IMR-90 (cell line): ENCODE results near the gene DNASE2B. TPM values are rescaled to one million over a fixed set of nuclear protein-coding genes. Genes with fewer than 3 reads are reported as not detected.

Experiments used
- ATAC-seq: fragments of 200-7000 bp; cut with Tn5 transposase; 2 replicates; pipeline ENCODE4 v1.9.1; 2020; ENCODE audit warnings: low read depth, mild to moderate bottlenecking, moderate library complexity
- BruUV-seq: library from RNA; stranded (reverse); fragments of 400-500 nt; replicated peaks from 2 replicates; lab custom pipeline; 2021; lab: Mats Ljungman, UMichigan
- CTCF ChIA-PET: fragments of 300-600 bp; formaldehyde crosslinking; extraction: SDS; loops from one replicate; lab custom pipeline; 2021; ENCODE audit warnings: antibody characterized with exemption; lab: Yijun Ruan, JAX
- POLR2A ChIA-PET: fragments of 300-600 bp; sonication (Branson Sonifier 250); formaldehyde crosslinking; loops from one replicate; lab custom pipeline; 2022; ENCODE audit warnings: antibody characterized with exemption; ENCODE audit not compliant: unreplicated experiment; lab: Charles Lee
- DNase-seq: peaks from one replicate; pipeline ENCODE4 v3.0.0; 2013
- H2AFZ ChIP-seq: replicated peaks from 2 replicates; pipeline ENCODE3; 2013; ENCODE audit warnings: low read length, mild to moderate bottlenecking; ENCODE audit not compliant: poor library complexity
- H2AK5ac ChIP-seq: 2 replicates; pipeline ENCODE4 v1.6.1; 2013; ENCODE audit warnings: low read depth, low read length, inconsistent platforms
- H2AK9ac ChIP-seq: replicated peaks from 2 replicates; pipeline ENCODE3; 2013; ENCODE audit warnings: mild to moderate bottlenecking, low read depth, low read length, moderate library complexity; ENCODE audit not compliant: poor library complexity
- H2BK120ac ChIP-seq: 2 replicates; pipeline ENCODE4 v1.6.1; 2013; ENCODE audit warnings: low read depth, low read length, inconsistent platforms
- H2BK15ac ChIP-seq: 3 replicates; pipeline ENCODE4 v1.6.1; 2013; ENCODE audit warnings: low read depth, low read length, inconsistent platforms
- H2BK20ac ChIP-seq: 2 replicates; pipeline ENCODE4 v1.6.1; 2013; ENCODE audit warnings: low read depth, mild to moderate bottlenecking, inconsistent platforms, low read length, moderate library complexity
- H2BK5ac ChIP-seq: 2 replicates; pipeline ENCODE4 v1.6.1; 2013; ENCODE audit warnings: mild to moderate bottlenecking, low read depth, low read length, inconsistent platforms; ENCODE audit not compliant: poor library complexity, severe bottlenecking
- H3K14ac ChIP-seq: replicated peaks from 2 replicates; pipeline ENCODE4 v1.6.1; 2013; ENCODE audit warnings: low read depth, low read length, inconsistent platforms
- H3K18ac ChIP-seq: 2 replicates; pipeline ENCODE4 v1.6.1; 2013; ENCODE audit warnings: low read depth, low read length, control low read depth
- H3K23ac ChIP-seq: 2 replicates; pipeline ENCODE4 v1.6.1; 2013; ENCODE audit warnings: low read depth, low read length, inconsistent platforms
- H3K27ac ChIP-seq: 2 replicates; pipeline ENCODE4 v1.5.1; 2013; ENCODE audit warnings: mild to moderate bottlenecking, control low read depth, low read length; ENCODE audit not compliant: insufficient read depth
- H3K27me3 ChIP-seq: 2 replicates; pipeline ENCODE4 v1.6.1; 2013; ENCODE audit warnings: low read length; ENCODE audit not compliant: control insufficient read depth, insufficient read depth
- H3K36me3 ChIP-seq: 2 replicates; pipeline ENCODE4 v1.6.1; 2013; ENCODE audit warnings: low read length, mixed read lengths; ENCODE audit not compliant: control insufficient read depth, insufficient read depth
- H3K4ac ChIP-seq: 2 replicates; pipeline ENCODE4 v1.6.1; 2013; ENCODE audit warnings: low read depth, low read length, inconsistent platforms
- H3K4me1 ChIP-seq: 2 replicates; pipeline ENCODE4 v1.6.1; 2013; ENCODE audit warnings: low read length, mixed read lengths; ENCODE audit not compliant: control insufficient read depth, insufficient read depth
- H3K4me2 ChIP-seq: 2 replicates; pipeline ENCODE4 v1.6.1; 2013; ENCODE audit warnings: low read depth, mild to moderate bottlenecking, control low read depth, low read length, moderate library complexity
- H3K4me3 ChIP-seq: 2 replicates; pipeline ENCODE4 v1.5.1; 2013; ENCODE audit warnings: low read depth, mild to moderate bottlenecking, control low read depth, low read length, moderate library complexity; ENCODE audit not compliant: insufficient read depth
- H3K56ac ChIP-seq: 2 replicates; pipeline ENCODE4 v1.6.1; 2013; ENCODE audit warnings: low read length, inconsistent platforms; ENCODE audit not compliant: insufficient read depth; ENCODE audit errors: extremely low read depth
- H3K79me1 ChIP-seq, 2 experiments: 2 replicates each; pipeline ENCODE4 v1.6.1; 2013; ENCODE audit warnings: low read length in 2 of 2, inconsistent platforms in 1 of 2, low read depth in 1 of 2
- H3K9ac ChIP-seq: 2 replicates; pipeline ENCODE4 v1.6.1; 2013; ENCODE audit warnings: low read depth, low read length, control low read depth
- H3K9me1 ChIP-seq: 2 replicates; pipeline ENCODE4 v1.6.1; 2013; ENCODE audit warnings: low read length, inconsistent platforms; ENCODE audit not compliant: insufficient read depth
- H3K9me3 ChIP-seq: 2 replicates; pipeline ENCODE4 v1.6.1; 2013; ENCODE audit warnings: low read length; ENCODE audit not compliant: control insufficient read depth, insufficient read depth
- H4K20me1 ChIP-seq: 2 replicates; pipeline ENCODE4 v1.6.1; 2013; ENCODE audit warnings: low read length, inconsistent platforms; ENCODE audit not compliant: insufficient read depth
- H4K5ac ChIP-seq: 2 replicates; pipeline ENCODE4 v1.6.1; 2013; ENCODE audit warnings: mild to moderate bottlenecking, low read depth, low read length, control low read depth
- H4K8ac ChIP-seq, 2 experiments: 2 replicates each; pipeline ENCODE4 v1.6.1; 2013; ENCODE audit warnings: low read depth in 2 of 2, low read length in 2 of 2, control low read depth in 1 of 2, inconsistent platforms in 1 of 2
- H4K91ac ChIP-seq: 2 replicates; pipeline ENCODE4 v1.6.1; 2013; ENCODE audit warnings: low read depth, low read length, inconsistent platforms; ENCODE audit not compliant: insufficient read depth
- BHLHE40 ChIP-seq: fragments of 150-350 bp; IDR thresholded peaks from 2 replicates; pipeline ENCODE4 v1.6.1; 2016; ENCODE audit warnings: mild to moderate bottlenecking, low read depth, low read length
- CEBPB ChIP-seq: IDR thresholded peaks from 2 replicates; pipeline ENCODE4 v1.6.1; 2012; ENCODE audit warnings: low read depth, low read length, improper control_type of control experiment
- CTCF ChIP-seq: conservative IDR thresholded peaks from 2 replicates; pipeline ENCODE4 v1.5.1; 2012; ENCODE audit warnings: mild to moderate bottlenecking, low read depth, low read length, improper control_type of control experiment
- ELK1 ChIP-seq: fragments of 150-350 bp; IDR thresholded peaks from 2 replicates; pipeline ENCODE4 v1.6.1; 2016; ENCODE audit warnings: low read depth, mild to moderate bottlenecking, low read length, moderate library complexity, borderline replicate concordance
- MAFK ChIP-seq: IDR thresholded peaks from 2 replicates; pipeline ENCODE4 v1.6.1; 2012; ENCODE audit warnings: low read depth, low read length, improper control_type of control experiment
- POLR2A ChIP-seq: IDR thresholded peaks from 2 replicates; pipeline ENCODE4 v1.6.1; 2012; ENCODE audit warnings: mild to moderate bottlenecking, low read depth, low read length
- RCOR1 ChIP-seq: IDR thresholded peaks from 2 replicates; pipeline ENCODE4 v1.6.1; 2012; ENCODE audit warnings: mild to moderate bottlenecking, low read length, improper control_type of control experiment; ENCODE audit not compliant: insufficient replicate concordance
- SMC3 ChIP-seq: fragments of 150-350 bp; IDR thresholded peaks from 2 replicates; pipeline ENCODE4 v1.6.1; 2016; ENCODE audit warnings: low read depth, mild to moderate bottlenecking, antibody characterized with exemption, low read length, moderate library complexity
- USF2 ChIP-seq: fragments of 150-350 bp; IDR thresholded peaks from 2 replicates; pipeline ENCODE4 v1.6.1; 2017; ENCODE audit warnings: mild to moderate bottlenecking, antibody characterized with exemption, low read length, low read depth
- WGBS, 2 experiments: methylation state at CpG; one replicate each; pipeline versions ENCODE4 v1.1.5 to v1.1.7; 2013; ENCODE audit warnings: missing lambda C conversion rate in 2 of 2; ENCODE audit not compliant: insufficient read length in 1 of 2; ENCODE audit errors: extremely low coverage in 2 of 2; 5-methylcytosine and 5-hydroxymethylcytosine counted together
- dilution Hi-C: fragments of 300-500 bp; cut with HindIII; formaldehyde crosslinking; loops from one replicate; pipeline ENCODE4 v1.14.3; 2018; ENCODE audit warnings: low sequenced_read_pairs; ENCODE audit not compliant: unreplicated experiment
- in situ Hi-C: fragments of 300-500 bp; cut with MboI; formaldehyde crosslinking; loops from 3 replicates; pipeline ENCODE4 v1.14.3; 2019; ENCODE audit warnings: low sequenced_read_pairs, inconsistent platforms, mixed read lengths
- intact Hi-C: fragments of 100-400 bp; cut with micrococcal nuclease; formaldehyde crosslinking; loops from 2 replicates; pipeline ENCODE4 v1.10.0; 2022
- polyA plus RNA-seq, 3 experiments: library from polyadenylated mRNA; depleted of rRNA; stranded (reverse); fragments of >200 nt; gene quantifications; 2 replicates each; pipeline ENCODE4 v1.2.3, GENCODE V29; 2012; ENCODE audit warnings: low replicate concordance in 1 of 3
- total RNA-seq: library from RNA; depleted of rRNA; stranded (reverse); fragments of >200 nt; gene quantifications from 2 replicates; pipeline ENCODE4 v1.2.3, GENCODE V29; 2012

The DNASE2B gene
- total and polyA plus RNA-seq, 2 of the 4 experiments (the other 2 are of a cell fraction), result not detected

- Histone ChIP-seq H3K56ac (no peak overlapping the region), H2BK5ac (no peak overlapping the region), H2AK5ac (no peak overlapping the region), H3K9me3 (no peaks in the 10 kb centered on the region), H3K36me3 (no peaks in the 10 kb centered on the region), H3K14ac (no peak overlapping the region), H4K91ac (no peak overlapping the region), H4K5ac (no peak overlapping the region), H2AK9ac (no peak overlapping the region), H3K18ac (no peak overlapping the region), H4K8ac (no peak overlapping the region), H3K9ac (no peak overlapping the region), H3K4me2 (no peak overlapping the region), H3K79me1 (no peaks in the 10 kb centered on the region), H2BK15ac (no peak overlapping the region), H2BK120ac (no peak overlapping the region), H3K27ac (no peak overlapping the region), H3K4ac (no peak overlapping the region), H2BK20ac (no peak overlapping the region), H4K20me1 (no peaks in the 10 kb centered on the region), H3K27me3 (peaks cover 8% of the 10 kb centered on the region), H3K23ac (no peak overlapping the region), H3K4me3 (no peak overlapping the region), H3K4me1 (no peaks in the 10 kb centered on the region), H2AFZ (no peak overlapping the region), H3K9me1 (no peaks in the 10 kb centered on the region)
- no CpG with 5 or more reads among the region's 2 CpGs for WGBS, 2 experiments
- peak; percentile 32 for DNase-seq
- in situ Hi-C loops (no loop called here), intact Hi-C loops (no loop called here), dilution Hi-C loops (no loop called here)
- TF ChIP-seq CEBPB, result no peak
- no peak for TF ChIP-seq CTCF
- no peak for TF ChIP-seq MAFK
- no peak for TF ChIP-seq ELK1
- no peak for TF ChIP-seq BHLHE40
- no peak for TF ChIP-seq POLR2A
- no peak for TF ChIP-seq SMC3
- no peak for TF ChIP-seq USF2
- no peak for TF ChIP-seq RCOR1
- ChIA-PET CTCF (no interaction called here), POLR2A (no interaction called here)
- ATAC-seq, result peak; percentile 42; the same call in 1 of the 2 replicates
- no TSS peak for BruUV-seq
Observed at GRCh38 chr1:84450910-84451309, 52.6 kb downstream of the DNASE2B start.
